ENCODE data around the gene MDP1.

GRCh38 chr14:24258548-24259265 lies 42.8 kb upstream of the MDP1 start:
- TF ChIP-seq POLR2A (IDR thresholded peaks at IDR 0.05) (no peak), POLR2AphosphoS5 (IDR thresholded peaks at IDR 0.05) (no peak)

All from prostate gland (tissue), 1 donor.